Stomach (tissue), 9 donors: ENCODE results near the gene TBX15. TPM values are rescaled to one million over a fixed set of nuclear protein-coding genes. Genes with fewer than 3 reads are reported as not detected.

ENCODE experiments used
- DNase-seq, 2 donors: peaks; one replicate each; pipeline versions ENCODE4 v3.0.0 to v3.0.0-alpha.2; 2013 to 2019
- H3K27ac ChIP-seq, 5 donors: fragments of 200-600 bp in 4 of 5; sonication (generic) in 4 of 5; one replicate each; pipeline ENCODE4 v1.5.1; 2013 to 2019; ENCODE audit warnings: mild to moderate bottlenecking in 1 of 5, moderate library complexity in 1 of 5
- H3K27me3 ChIP-seq, 3 donors: fragments of 200-600 bp; sonication (generic); one replicate each; pipeline ENCODE4 v1.5.1; 2017 to 2019; ENCODE audit warnings: mixed run types in 1 of 3
- H3K36me3 ChIP-seq, 4 donors: fragments of 200-600 bp; sonication (generic); 1 replicate in 3 of 4; 2 replicates in 1 of 4; pipeline ENCODE4 v1.5.1; 2016 to 2019
- H3K4me1 ChIP-seq, 4 donors: fragments of 200-600 bp; sonication (generic); one replicate each; pipeline ENCODE4 v1.5.1; 2016 to 2019
- H3K4me3 ChIP-seq, 4 donors: fragments of 200-600 bp; sonication (generic) in 3 of 4; one replicate each; pipeline ENCODE4 v1.5.1; 2016 to 2019; ENCODE audit warnings: mild to moderate bottlenecking in 1 of 4
- H3K9me3 ChIP-seq, 4 donors: fragments of 200-600 bp; sonication (generic); one replicate each; pipeline ENCODE4 v1.5.1; 2016 to 2019
- EP300 ChIP-seq: sonication (generic); formaldehyde crosslinking; IDR thresholded peaks from one replicate; pipeline ENCODE4 v1.6.1; 2017; ENCODE audit warnings: antibody characterized with exemption
- POLR2A ChIP-seq, 4 donors: fragments of 450-650 bp; IDR thresholded peaks; one replicate each; pipeline ENCODE4 v1.6.1; 2016; ENCODE audit warnings: antibody characterized with exemption in 4 of 4, control low read depth in 2 of 4, mild to moderate bottlenecking in 1 of 4, moderate library complexity in 1 of 4
- POLR2AphosphoS5 ChIP-seq, 3 donors: sonication (generic); formaldehyde crosslinking; IDR thresholded peaks; one replicate each; pipeline ENCODE4 v1.6.1; 2016; ENCODE audit warnings: antibody characterized with exemption in 3 of 3
- WGBS, 5 donors: extraction: QIAGEN DNeasy Blood & Tissue Kit in 3 of 5; methylation state at CpG; one replicate each; pipeline versions ENCODE4 v1.1.5 to v1.1.7; 2013 to 2018; 5-methylcytosine and 5-hydroxymethylcytosine counted together
- intact Hi-C: fragments of 100-400 bp; cut with DNase I; formaldehyde crosslinking; loops from one replicate; pipeline ENCODE4 v1.15.1; 2023; ENCODE audit warnings: low total_unique reads
- polyA plus RNA-seq, 3 donors: library from polyadenylated mRNA; stranded (reverse); fragments of 200-250 nt; gene quantifications; one replicate each; pipeline ENCODE4 v1.2.3, GENCODE V29; 2013
- total RNA-seq, 5 donors: library from RNA; depleted of rRNA; stranded (reverse); fragments of >200 nt; gene quantifications; one replicate each; pipeline versions ENCODE4 v1.1.0 to v1.2.3, GENCODE V29; 2014 to 2016
- TF ChIP-seq, protein P1 (sequence below), 7 experiments: fragments of 450-650 bp in 4 of 7; fragments of 200-600 bp in 3 of 7; sonication (generic) in 3 of 7; IDR thresholded peaks; one replicate each; pipeline ENCODE4 v1.5.1; 2016 to 2019; ENCODE audit warnings: antibody characterized with exemption in 7 of 7, control low read depth in 2 of 7, mild to moderate bottlenecking in 1 of 7
- donor health status: healthy with polysubstance abuse.
- donor health status: Bipolar disorder and iron deficiency.
- donor health status: healthy.

Gene TBX15
- total and polyA plus RNA-seq, 8 donors, result 0.05 to 0.37 TPM; not detected in 6

DNA sequence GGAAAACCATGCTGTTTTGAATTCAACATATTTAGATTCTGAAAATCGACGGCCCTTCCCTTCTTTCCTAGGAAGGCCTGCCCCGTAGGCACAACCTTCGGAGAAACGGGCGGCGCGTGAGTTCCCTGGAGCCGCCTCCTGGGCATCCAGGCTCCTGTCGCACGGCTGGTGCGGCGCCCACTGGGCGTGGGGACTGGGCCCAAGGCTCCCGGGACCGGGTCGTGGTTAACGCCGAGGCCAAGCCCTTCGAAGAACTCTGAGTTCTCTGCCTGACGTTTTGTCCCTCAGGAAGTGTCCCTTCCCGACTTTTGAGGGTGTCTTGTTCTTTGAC lies 19.2 kb upstream of the TBX15 start:
- peaks cover 0 to 17% (median 3%) of the 10 kb centered on the region in 4 donors for H3K9me3 ChIP-seq
- WGBS, 5 donors, result 4 to 7% (median 5%) methylated on average over 19 to 22 of the region's 22 CpGs
- DNase-seq, result no peak
- H3K36me3 ChIP-seq, result no peaks in the 10 kb centered on the region
- intact Hi-C loops, result no loop called here
- H3K27ac ChIP-seq, result no peak overlapping the region
- peaks cover 26 to 35% (median 30%) of the 10 kb centered on the region in 4 donors for H3K4me1 ChIP-seq
- H3K27me3 ChIP-seq, result peaks cover 37 to 87% (median 62%) of the 10 kb centered on the region in 3 donors
- TF ChIP-seq POLR2AphosphoS5 (IDR thresholded peaks at IDR 0.05), result no peak
- TF ChIP-seq EP300, result no peak
- TF ChIP-seq POLR2A (IDR thresholded peaks at IDR 0.05), result no peak
- TF ChIP-seq, protein P1, sequence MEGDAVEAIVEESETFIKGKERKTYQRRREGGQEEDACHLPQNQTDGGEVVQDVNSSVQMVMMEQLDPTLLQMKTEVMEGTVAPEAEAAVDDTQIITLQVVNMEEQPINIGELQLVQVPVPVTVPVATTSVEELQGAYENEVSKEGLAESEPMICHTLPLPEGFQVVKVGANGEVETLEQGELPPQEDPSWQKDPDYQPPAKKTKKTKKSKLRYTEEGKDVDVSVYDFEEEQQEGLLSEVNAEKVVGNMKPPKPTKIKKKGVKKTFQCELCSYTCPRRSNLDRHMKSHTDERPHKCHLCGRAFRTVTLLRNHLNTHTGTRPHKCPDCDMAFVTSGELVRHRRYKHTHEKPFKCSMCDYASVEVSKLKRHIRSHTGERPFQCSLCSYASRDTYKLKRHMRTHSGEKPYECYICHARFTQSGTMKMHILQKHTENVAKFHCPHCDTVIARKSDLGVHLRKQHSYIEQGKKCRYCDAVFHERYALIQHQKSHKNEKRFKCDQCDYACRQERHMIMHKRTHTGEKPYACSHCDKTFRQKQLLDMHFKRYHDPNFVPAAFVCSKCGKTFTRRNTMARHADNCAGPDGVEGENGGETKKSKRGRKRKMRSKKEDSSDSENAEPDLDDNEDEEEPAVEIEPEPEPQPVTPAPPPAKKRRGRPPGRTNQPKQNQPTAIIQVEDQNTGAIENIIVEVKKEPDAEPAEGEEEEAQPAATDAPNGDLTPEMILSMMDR (IDR thresholded peaks at IDR 0.05), result no peak
- peak overlapping the region in 1 of 4 donors; percentile 45 for H3K4me3 ChIP-seq

DNA sequence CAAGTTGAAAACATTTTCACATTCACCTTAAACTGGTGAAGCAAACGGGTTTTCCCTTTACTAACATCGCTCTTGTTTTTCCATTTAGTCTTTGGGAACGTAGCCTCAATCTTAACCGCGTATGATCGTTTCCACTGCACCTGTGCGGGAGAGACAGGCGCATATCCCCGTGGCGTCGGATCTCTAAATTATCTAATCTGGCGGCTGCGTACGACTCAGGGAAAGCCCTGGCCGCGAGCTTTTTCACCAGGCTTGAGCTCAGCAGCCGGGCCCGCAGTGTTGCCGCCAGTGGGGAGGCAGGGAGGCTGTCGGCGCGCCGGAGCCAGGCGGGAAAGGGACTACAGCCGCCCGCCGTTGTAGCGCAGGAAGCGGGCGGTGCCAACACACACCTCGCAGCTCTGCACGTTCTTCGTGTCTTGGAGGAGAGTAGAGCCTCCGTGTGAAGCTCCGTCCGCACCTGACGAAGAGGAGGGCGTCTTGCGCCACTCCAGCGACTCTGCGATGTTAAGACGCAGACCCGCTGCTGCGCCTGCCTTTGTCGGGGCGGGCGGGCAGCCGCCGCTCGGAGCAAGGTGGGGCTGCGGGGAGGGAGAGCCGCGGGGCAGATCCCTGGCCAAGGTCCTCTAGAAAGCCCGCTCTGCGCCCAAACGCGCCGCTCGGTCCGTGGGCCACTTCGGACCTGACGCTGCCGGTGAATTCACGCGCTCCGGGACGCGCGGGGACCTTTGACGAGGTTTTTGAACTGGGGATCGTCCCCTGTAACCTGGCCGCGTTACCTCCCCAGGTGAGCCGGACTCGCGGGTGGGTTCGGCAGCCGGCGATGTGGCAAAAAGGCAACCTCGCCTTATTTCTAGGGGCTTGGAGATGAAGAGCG lies 18.5 kb upstream of the TBX15 start:
- H3K36me3 ChIP-seq, result no peaks in the 10 kb centered on the region
- no peak for DNase-seq
- peaks cover 26 to 40% (median 32%) of the 10 kb centered on the region in 4 donors for H3K4me1 ChIP-seq
- 2 to 6% (median 6%) methylated on average over 60 to 81 of the region's 81 CpGs for WGBS, 5 donors
- H3K4me3 ChIP-seq, result peak overlapping the region in 1 of 4 donors; percentile 35
- H3K27ac ChIP-seq, result no peak overlapping the region
- H3K27me3 ChIP-seq, result peaks cover 40 to 93% (median 68%) of the 10 kb centered on the region in 3 donors
- peaks cover 0 to 17% (median 3%) of the 10 kb centered on the region in 4 donors for H3K9me3 ChIP-seq
- TF ChIP-seq EP300 (no peak), POLR2AphosphoS5 (IDR thresholded peaks at IDR 0.05) (no peak), POLR2A (IDR thresholded peaks at IDR 0.05) (no peak)
- TF ChIP-seq, protein P1 (IDR thresholded peaks at IDR 0.05), result no peak
- intact Hi-C loops, result no loop called here

DNA sequence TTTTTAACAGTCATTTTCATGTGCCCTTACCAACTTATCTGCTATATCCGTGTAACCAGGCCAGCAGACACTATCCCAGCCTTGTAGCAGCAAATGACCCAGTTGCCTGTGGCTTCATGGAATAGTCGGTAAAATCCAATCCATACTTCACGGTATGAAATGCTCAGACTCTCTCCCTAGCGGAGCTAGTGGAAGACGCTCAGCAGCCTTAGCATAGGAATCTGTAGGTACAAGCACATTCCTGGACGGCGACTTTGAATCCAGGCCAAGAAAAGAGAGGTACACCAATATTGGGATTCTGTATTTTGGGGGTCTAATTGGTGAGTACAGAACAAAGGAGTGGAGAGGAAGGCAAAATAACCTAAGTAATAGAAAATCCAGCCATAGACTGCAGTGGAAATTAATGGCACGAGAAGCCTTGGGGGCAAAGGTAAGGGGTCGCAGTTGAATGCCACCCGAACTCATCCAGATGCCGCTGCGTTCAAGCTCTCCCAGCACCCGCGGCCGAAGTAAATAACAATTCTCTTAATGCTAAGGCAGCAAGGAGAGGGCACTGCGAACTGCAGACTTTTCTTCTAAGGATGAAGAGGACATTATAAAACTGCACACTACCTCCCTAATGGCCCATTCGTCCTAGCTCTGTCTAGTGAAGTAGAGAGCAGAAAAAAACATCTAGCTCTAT lies 17.7 kb upstream of the TBX15 start:
- no peak for TF ChIP-seq EP300
- no peak for TF ChIP-seq POLR2AphosphoS5 (IDR thresholded peaks at IDR 0.05)
- TF ChIP-seq, protein P1 (IDR thresholded peaks at IDR 0.05), result no peak
- TF ChIP-seq POLR2A (IDR thresholded peaks at IDR 0.05), result no peak
- Histone ChIP-seq H3K4me1 (peaks cover 30 to 47% (median 39%) of the 10 kb centered on the region in 4 donors), H3K4me3 (no peak overlapping the region), H3K27me3 (peaks cover 44 to 100% (median 76%) of the 10 kb centered on the region in 3 donors), H3K9me3 (peaks cover 0 to 17% (median 3%) of the 10 kb centered on the region in 4 donors), H3K27ac (no peak overlapping the region), H3K36me3 (no peaks in the 10 kb centered on the region)
- 8 to 13% (median 10%) methylated on average over 17 of the region's 17 CpGs for WGBS, 5 donors
- DNase-seq, result no peak
- intact Hi-C loops, result no loop called here

DNA sequence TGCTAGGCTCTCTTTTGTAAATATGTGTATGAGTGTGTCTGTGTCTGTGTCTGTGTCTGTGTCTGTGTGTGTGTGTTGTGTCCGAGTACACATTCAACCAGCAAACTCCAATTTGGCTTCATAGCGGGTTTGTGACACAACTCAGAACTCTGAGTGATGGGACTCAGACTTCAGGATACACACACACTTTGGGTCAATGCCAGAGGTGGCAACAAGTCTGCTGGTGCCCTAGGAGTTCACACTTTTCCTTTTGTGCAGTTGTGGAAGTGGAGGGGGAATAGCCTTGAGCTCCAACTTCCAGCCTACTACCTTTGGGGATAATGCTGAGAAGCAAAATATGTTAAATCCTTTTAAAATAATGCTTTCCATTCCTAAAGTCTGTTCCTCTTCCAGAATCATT lies 16.6 kb upstream of the TBX15 start:
- no peak overlapping the region for H3K27ac ChIP-seq
- peaks cover 31 to 55% (median 47%) of the 10 kb centered on the region in 4 donors for H3K4me1 ChIP-seq
- H3K36me3 ChIP-seq, result no peaks in the 10 kb centered on the region
- peaks cover 51 to 100% (median 87%) of the 10 kb centered on the region in 3 donors for H3K27me3 ChIP-seq
- intact Hi-C loops, result no loop called here
- no peak overlapping the region for H3K4me3 ChIP-seq
- DNase-seq, result no peak
- 31 to 58% (median 47%) methylated on average over 2 of the region's 2 CpGs for WGBS, 5 donors
- H3K9me3 ChIP-seq, result peaks cover 0 to 17% (median 3%) of the 10 kb centered on the region in 4 donors
- TF ChIP-seq EP300 (no peak), POLR2AphosphoS5 (IDR thresholded peaks at IDR 0.05) (no peak), POLR2A (IDR thresholded peaks at IDR 0.05) (no peak)
- TF ChIP-seq, protein P1 (IDR thresholded peaks at IDR 0.05), result no peak
